ENCODE results near the gene ZNF92. TPM values are rescaled to one million over a fixed set of nuclear protein-coding genes. Genes with fewer than 3 reads are reported as not detected.
A peak's percentile ranks its signal among the peaks of the same experiment; 100 is the strongest.

The ZNF92 gene
- total and polyA plus RNA-seq, 2 of the 13 experiments (the other 11 are each of a cell fraction or from before 2014, with no cell fraction given): 4.0 to 13.2 TPM

- TF ChIP-seq ZBTB4 (CRISPR knock-in tag; IDR thresholded peaks at IDR 0.05; ENCODE audit: borderline replicate concordance) (no peak), PCBP1 (IDR thresholded peaks at IDR 0.05; ENCODE audit: borderline replicate concordance, low read depth, low read length) (no peak), MNT (IDR thresholded peaks at IDR 0.05) (peak; percentile 89), ZSCAN25 (CRISPR knock-in tag; IDR thresholded peaks at IDR 0.05) (0 out of 2 replicates have a peak, but pooled peaks have one; percentile 34), MEIS1 (CRISPR knock-in tag; IDR thresholded peaks at IDR 0.05; ENCODE audit: borderline replicate concordance) (no peak), DMAP1 (CRISPR knock-in tag; IDR thresholded peaks at IDR 0.05) (peak; percentile 40; the same call in 1 of the 2 replicates), MXD4 (CRISPR knock-in tag; IDR thresholded peaks at IDR 0.05) (peak; percentile 90; the same call in 1 of the 2 replicates), ZBTB43 (CRISPR knock-in tag; conservative IDR thresholded peaks at IDR 0.05) (0 out of 2 replicates have a peak, but pooled peaks have one; percentile 38), RNF219 (CRISPR knock-in tag; IDR thresholded peaks at IDR 0.05) (peak; percentile 40; the same call in 1 of the 2 replicates), THAP7 (CRISPR knock-in tag; IDR thresholded peaks at IDR 0.05) (no peak), ASH2L (IDR thresholded peaks at IDR 0.05; ENCODE audit: insufficient read length, low read depth, low read length) (peak; percentile 3), ZNF10 (CRISPR knock-in tag; IDR thresholded peaks at IDR 0.05; ENCODE audit: borderline replicate concordance, low read depth) (no peak), ZNF567 (CRISPR knock-in tag; IDR thresholded peaks at IDR 0.05; ENCODE audit: borderline replicate concordance) (no peak), ZNF724P (CRISPR knock-in tag; IDR thresholded peaks at IDR 0.05; ENCODE audit: borderline replicate concordance) (no peak), TEAD2 (CRISPR knock-in tag; IDR thresholded peaks at IDR 0.05) (no peak), CEBPB (IDR thresholded peaks at IDR 0.05; ENCODE audit: borderline replicate concordance, low read depth, low read length) (no peak), HBP1 (CRISPR knock-in tag; IDR thresholded peaks at IDR 0.05; ENCODE audit: low read depth) (0 out of 2 replicates have a peak, but pooled peaks have one; percentile 76)
Measured at GRCh38 chr7:65397730-65398142, 24.1 kb downstream of the ZNF92 start (continued).
